ENCODE results near the gene CFAP90.

GRCh38 chr5:7878381-7878873 is 27.5 kb upstream of the CFAP90 start:
- TF ChIP-seq RXRA (IDR thresholded peaks at IDR 0.05; ENCODE audit: borderline replicate concordance, low read depth), result no peak
- TF ChIP-seq USF2 (IDR thresholded peaks at IDR 0.05; ENCODE audit: borderline replicate concordance, low read depth, low read length), result no peak
- TF ChIP-seq CTCF (IDR thresholded peaks at IDR 0.05), result no peak
- no peak for TF ChIP-seq MAX (IDR thresholded peaks at IDR 0.05; ENCODE audit: low read depth)
- no peak for TF ChIP-seq POLR2AphosphoS5 (IDR thresholded peaks at IDR 0.05; ENCODE audit: low read depth, low read length)
- TF ChIP-seq TAF1 (IDR thresholded peaks at IDR 0.05; ENCODE audit: borderline replicate concordance, low read depth, low read length), result no peak
- TF ChIP-seq USF1 (IDR thresholded peaks at IDR 0.05; ENCODE audit: borderline replicate concordance, low read depth), result no peak
- no peak for TF ChIP-seq EZH2phosphoT487 (IDR thresholded peaks at IDR 0.05; ENCODE audit: borderline replicate concordance, low read depth)
- no peak for TF ChIP-seq RAD21 (IDR thresholded peaks at IDR 0.05; ENCODE audit: low read length)
- no peak for TF ChIP-seq IRF3 (IDR thresholded peaks at IDR 0.05; ENCODE audit: low read depth, low read length)
- TF ChIP-seq GABPA (IDR thresholded peaks at IDR 0.05; ENCODE audit: low read depth), result no peak
- TF ChIP-seq JUND (IDR thresholded peaks at IDR 0.05), result no peak
